Osteocyte (in vitro differentiated cells): ENCODE measurements around the gene IFITM2. TPM values are rescaled to one million over a fixed set of nuclear protein-coding genes. Genes with fewer than 3 reads are reported as not detected.
A peak's percentile ranks its signal among the peaks of the same experiment; 100 is the strongest.
"Not testable (repeated sequence)": the region's sequence is repeated elsewhere in the genome, so short reads cannot be mapped to it uniquely, and the experiment has no call there.

ENCODE experiments used
- DNase-seq: peaks from one replicate; pipeline ENCODE4 v3.0.0; 2021; ENCODE audit warnings: mixed read lengths; ENCODE audit not compliant: unreplicated experiment; ENCODE audit errors: extremely low spot score
- H3K27ac Mint-ChIP-seq: one replicate; pipeline ENCODE4 v1.8.0; 2021; ENCODE audit warnings: mild to moderate bottlenecking, mixed read lengths; ENCODE audit not compliant: unreplicated experiment
- H3K27me3 Mint-ChIP-seq: one replicate; pipeline ENCODE4 v1.8.0; 2021; ENCODE audit warnings: mixed read lengths; ENCODE audit not compliant: unreplicated experiment
- H3K36me3 Mint-ChIP-seq: one replicate; pipeline ENCODE4 v1.8.0; 2021; ENCODE audit warnings: mixed read lengths; ENCODE audit not compliant: unreplicated experiment
- H3K4me1 Mint-ChIP-seq: one replicate; pipeline ENCODE4 v1.8.0; 2021; ENCODE audit warnings: mixed read lengths; ENCODE audit not compliant: unreplicated experiment
- H3K4me3 Mint-ChIP-seq: one replicate; pipeline ENCODE4 v1.8.0; 2021; ENCODE audit warnings: mild to moderate bottlenecking, moderate library complexity, mixed read lengths; ENCODE audit not compliant: unreplicated experiment
- H3K9me3 Mint-ChIP-seq: one replicate; pipeline ENCODE4 v1.8.0; 2021; ENCODE audit warnings: mixed read lengths; ENCODE audit not compliant: unreplicated experiment
- CTCF ChIP-seq: fragments of 200-600 bp; sonication (generic); IDR thresholded peaks from 2 replicates; pipeline ENCODE4 v1.5.0; 2021; ENCODE audit warnings: antibody characterized with exemption, mild to moderate bottlenecking, moderate library complexity
- total RNA-seq: library from RNA; stranded (reverse); gene quantifications from 2 replicates; pipeline ENCODE4 v1.2.1, GENCODE V29; 2021

IFITM2 gene
- total RNA-seq, 1 donor from 2014 or later, result 698 TPM

GRCh38 chr11:330694-331357 is 23.2 kb downstream of the IFITM2 start:
- Mint-ChIP-seq H3K27me3 (no peaks in the 10 kb centered on the region), H3K36me3 (no peaks in the 10 kb centered on the region), H3K9me3 (no peaks in the 10 kb centered on the region), H3K27ac (no peak overlapping the region), H3K4me3 (no peak overlapping the region), H3K4me1 (peaks cover 64% of the 10 kb centered on the region)
- TF ChIP-seq CTCF, result no peak
- DNase-seq, result no peak

GRCh38 chr11:331358-332060 is 23.9 kb downstream of the IFITM2 start:
- Mint-ChIP-seq H3K4me3 (no peak overlapping the region), H3K27me3 (no peaks in the 10 kb centered on the region), H3K27ac (no peak overlapping the region), H3K9me3 (no peaks in the 10 kb centered on the region), H3K36me3 (no peaks in the 10 kb centered on the region), H3K4me1 (peaks cover 64% of the 10 kb centered on the region)
- no peak for TF ChIP-seq CTCF
- DNase-seq, result no peak

- Mint-ChIP-seq H3K4me1 (peaks cover 64% of the 10 kb centered on the region), H3K36me3 (no peaks in the 10 kb centered on the region), H3K4me3 (no peak overlapping the region), H3K27me3 (no peaks in the 10 kb centered on the region), H3K9me3 (no peaks in the 10 kb centered on the region), H3K27ac (no peak overlapping the region)
- no peak for DNase-seq
- TF ChIP-seq CTCF, result no peak
Observed at GRCh38 chr11:332651-333480, 25.2 kb downstream of the IFITM2 start.

GRCh38 chr11:333616-334263 is 26.1 kb downstream of the IFITM2 start:
- H3K27me3 Mint-ChIP-seq, H3K4me3 Mint-ChIP-seq, DNase-seq, H3K9me3 Mint-ChIP-seq, H3K36me3 Mint-ChIP-seq: not testable (repeated sequence)
- Mint-ChIP-seq H3K27ac (peak overlapping the region; percentile 58), H3K4me1 (peaks cover 63% of the 10 kb centered on the region)

- H3K27ac Mint-ChIP-seq, result peak overlapping the region; percentile 58
- H3K4me1 Mint-ChIP-seq, result peaks cover 59% of the 10 kb centered on the region
Observed at GRCh38 chr11:334264-334994, 26.8 kb downstream of the IFITM2 start.

More at GRCh38 chr11:334264-334994, 26.8 kb downstream of the IFITM2 start:
- no peak for DNase-seq
- no peak overlapping the region for H3K4me3 Mint-ChIP-seq
- no peaks in the 10 kb centered on the region for H3K27me3 Mint-ChIP-seq
- TF ChIP-seq CTCF, result no peak
- no peaks in the 10 kb centered on the region for H3K9me3 Mint-ChIP-seq
- no peaks in the 10 kb centered on the region for H3K36me3 Mint-ChIP-seq
